ENCODE data around the gene KIAA0825. TPM values are rescaled to one million over a fixed set of nuclear protein-coding genes. Genes with fewer than 3 reads are reported as not detected.

The KIAA0825 gene
- total and polyA plus RNA-seq, 8 donors = 5.1 to 6.9 (median 6.5) TPM

DNA sequence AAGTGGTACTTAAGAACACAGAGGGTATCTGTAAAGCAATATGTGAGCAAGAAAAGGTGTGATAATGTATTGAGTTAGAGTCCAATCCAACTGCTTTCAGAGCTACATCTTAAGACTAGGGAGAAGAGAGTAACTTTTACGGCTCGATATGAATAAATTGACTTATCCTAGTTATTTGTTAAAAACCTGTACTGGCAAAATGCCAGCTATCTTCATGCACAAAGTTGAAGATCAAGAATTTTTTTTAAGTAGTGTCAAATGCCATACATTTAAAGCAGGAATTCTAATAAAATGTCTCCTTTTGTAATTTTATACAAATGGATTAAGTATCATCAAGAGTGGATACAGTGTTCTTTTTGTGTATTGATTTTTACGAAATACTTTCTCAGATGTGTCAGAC lies 305.2 kb downstream of the KIAA0825 start:
- DNase-seq = no peak
- no peak overlapping the region for H3K4me3 ChIP-seq
- H3K36me3 ChIP-seq = no peaks in the 10 kb centered on the region
- H3K27ac ChIP-seq = no peak overlapping the region
- ATAC-seq = no peak
- H3K27me3 ChIP-seq = no peaks in the 10 kb centered on the region
- H3K9me3 ChIP-seq = no peaks in the 10 kb centered on the region
- TF ChIP-seq, protein P1, sequence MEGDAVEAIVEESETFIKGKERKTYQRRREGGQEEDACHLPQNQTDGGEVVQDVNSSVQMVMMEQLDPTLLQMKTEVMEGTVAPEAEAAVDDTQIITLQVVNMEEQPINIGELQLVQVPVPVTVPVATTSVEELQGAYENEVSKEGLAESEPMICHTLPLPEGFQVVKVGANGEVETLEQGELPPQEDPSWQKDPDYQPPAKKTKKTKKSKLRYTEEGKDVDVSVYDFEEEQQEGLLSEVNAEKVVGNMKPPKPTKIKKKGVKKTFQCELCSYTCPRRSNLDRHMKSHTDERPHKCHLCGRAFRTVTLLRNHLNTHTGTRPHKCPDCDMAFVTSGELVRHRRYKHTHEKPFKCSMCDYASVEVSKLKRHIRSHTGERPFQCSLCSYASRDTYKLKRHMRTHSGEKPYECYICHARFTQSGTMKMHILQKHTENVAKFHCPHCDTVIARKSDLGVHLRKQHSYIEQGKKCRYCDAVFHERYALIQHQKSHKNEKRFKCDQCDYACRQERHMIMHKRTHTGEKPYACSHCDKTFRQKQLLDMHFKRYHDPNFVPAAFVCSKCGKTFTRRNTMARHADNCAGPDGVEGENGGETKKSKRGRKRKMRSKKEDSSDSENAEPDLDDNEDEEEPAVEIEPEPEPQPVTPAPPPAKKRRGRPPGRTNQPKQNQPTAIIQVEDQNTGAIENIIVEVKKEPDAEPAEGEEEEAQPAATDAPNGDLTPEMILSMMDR (IDR thresholded peaks at IDR 0.05) = no peak
- intact Hi-C loops (cut with DNase I) = no loop called here
- H3K4me1 ChIP-seq = peaks cover 0 to 4% of the 10 kb centered on the region in 2 donors

DNA sequence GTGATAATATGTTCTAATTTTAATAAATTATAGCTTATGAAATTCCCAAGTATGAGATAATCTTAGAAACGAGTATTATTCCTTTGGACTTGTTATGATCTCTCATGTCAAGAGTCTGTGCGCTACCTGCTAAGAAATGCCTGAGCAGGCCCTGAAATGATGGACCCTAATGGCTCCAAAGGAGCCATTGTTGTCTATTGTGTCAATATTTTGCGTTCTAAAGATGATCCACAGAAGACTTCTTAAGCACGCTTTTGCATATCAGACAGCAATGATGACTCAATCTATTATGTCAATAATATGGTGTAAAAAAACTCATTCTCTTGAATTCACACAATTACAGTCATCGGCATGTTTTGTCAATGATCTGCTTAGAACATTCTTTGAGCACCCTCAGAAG lies 306.1 kb downstream of the KIAA0825 start:
- no peak overlapping the region for H3K27ac ChIP-seq
- no peaks in the 10 kb centered on the region for H3K4me1 ChIP-seq
- H3K9me3 ChIP-seq = no peaks in the 10 kb centered on the region
- DNase-seq (no peak), ATAC-seq (no peak)
- TF ChIP-seq, protein P1 (IDR thresholded peaks at IDR 0.05) = no peak
- H3K4me3 ChIP-seq = no peak overlapping the region
- H3K36me3 ChIP-seq = no peaks in the 10 kb centered on the region
- intact Hi-C loops (cut with DNase I) = no loop called here
- no peaks in the 10 kb centered on the region for H3K27me3 ChIP-seq

DNA sequence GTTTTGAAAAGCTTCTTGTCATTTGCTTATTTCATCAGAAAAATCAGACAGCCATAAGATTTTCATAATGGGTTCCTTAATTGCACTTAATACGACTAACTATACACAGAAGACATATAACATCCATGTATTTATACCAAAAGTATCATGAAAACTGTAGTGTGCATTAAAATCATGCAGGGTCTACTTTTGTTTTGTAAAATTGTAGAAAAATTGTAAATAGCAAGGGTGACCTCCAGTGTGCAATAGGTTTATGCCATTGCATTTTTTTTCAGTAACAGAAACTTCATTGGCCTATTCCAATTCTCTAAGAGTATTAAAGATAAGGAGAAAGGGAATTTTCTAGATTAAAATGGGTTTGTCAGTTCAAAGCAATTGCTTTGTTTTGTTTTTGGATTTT lies 307.6 kb downstream of the KIAA0825 start:
- Histone ChIP-seq H3K4me3 (no peak overlapping the region), H3K4me1 (no peaks in the 10 kb centered on the region), H3K36me3 (no peaks in the 10 kb centered on the region), H3K27me3 (no peaks in the 10 kb centered on the region), H3K27ac (no peak overlapping the region), H3K9me3 (no peaks in the 10 kb centered on the region)
- ATAC-seq (no peak), DNase-seq (no peak)
- intact Hi-C loops (cut with DNase I) = no loop called here
- TF ChIP-seq, protein P1 (IDR thresholded peaks at IDR 0.05) = no peak

DNA sequence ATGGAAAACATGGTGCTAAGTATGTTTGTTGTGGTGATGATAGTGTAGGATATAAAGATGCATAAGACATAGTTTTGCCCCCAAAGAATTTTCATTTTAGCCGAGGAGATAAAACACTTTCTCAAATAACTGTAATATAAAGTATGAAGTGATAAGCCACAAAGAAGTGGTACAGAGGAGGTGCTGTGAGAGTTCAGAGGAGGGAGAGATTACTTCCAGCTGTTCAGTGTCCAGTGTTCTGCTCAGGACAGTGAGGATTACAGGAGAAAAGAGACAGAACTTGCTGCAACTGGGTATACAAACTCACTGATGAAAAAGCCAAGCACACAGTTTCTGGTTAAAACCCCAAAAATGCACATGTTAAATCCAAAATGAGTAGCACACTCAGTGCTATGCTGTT lies 309.3 kb downstream of the KIAA0825 start:
- Histone ChIP-seq H3K27ac (no peak overlapping the region), H3K36me3 (no peaks in the 10 kb centered on the region), H3K4me3 (no peak overlapping the region), H3K27me3 (no peaks in the 10 kb centered on the region), H3K4me1 (no peaks in the 10 kb centered on the region), H3K9me3 (no peaks in the 10 kb centered on the region)
- intact Hi-C loops (cut with DNase I) = no loop called here
- DNase-seq (peak in 2 of 4 donors; percentile 69 to 79), ATAC-seq (peak; percentile 54)
- TF ChIP-seq, protein P1 (IDR thresholded peaks at IDR 0.05) = no peak

DNA sequence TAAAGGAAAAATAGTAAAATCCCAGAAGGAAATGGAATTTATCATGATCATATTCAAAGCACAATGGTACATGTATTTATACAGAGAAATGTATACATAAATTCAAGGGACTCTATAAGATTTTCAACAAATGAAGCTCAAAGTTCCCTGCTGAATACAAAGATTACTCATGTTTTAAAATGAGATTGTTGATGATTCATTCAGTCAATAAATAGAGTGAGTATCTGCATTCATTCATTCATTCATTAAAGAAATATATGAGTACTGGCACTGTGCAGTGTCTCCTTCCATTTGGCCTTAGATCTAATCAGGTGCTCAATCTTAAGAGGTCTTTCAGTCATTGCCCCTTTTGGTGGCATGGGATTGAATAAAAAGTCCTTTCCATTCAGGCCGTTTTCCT lies 310.0 kb downstream of the KIAA0825 start:
- no peaks in the 10 kb centered on the region for H3K36me3 ChIP-seq
- no peaks in the 10 kb centered on the region for H3K27me3 ChIP-seq
- intact Hi-C loops (cut with DNase I) = no loop called here
- ATAC-seq (no peak), DNase-seq (no peak)
- H3K4me1 ChIP-seq = no peaks in the 10 kb centered on the region
- no peak overlapping the region for H3K27ac ChIP-seq
- TF ChIP-seq, protein P1 (IDR thresholded peaks at IDR 0.05) = no peak
- H3K9me3 ChIP-seq = no peaks in the 10 kb centered on the region
- no peak overlapping the region for H3K4me3 ChIP-seq
